ENCODE results near the gene TBX20. TPM values are rescaled to one million over a fixed set of nuclear protein-coding genes. Genes with fewer than 3 reads are reported as not detected.
"Not testable (repeated sequence)": the region's sequence is repeated elsewhere in the genome, so short reads cannot be mapped to it uniquely, and the experiment has no call there.

The TBX20 gene
- total and polyA plus RNA-seq, 5 donors from 2014 or later = 0.12 to 1.5 TPM; not detected in 3

- H3K27ac ChIP-seq (ENCODE audit: insufficient read depth, low read length, poor library complexity, severe bottlenecking); H3K36me3 Mint-ChIP-seq; H3K36me3 ChIP-seq (ENCODE audit: control insufficient read depth, insufficient read depth, low read length); DNase-seq; H3K4me3 Mint-ChIP-seq; H3K27ac Mint-ChIP-seq; H3K4me1 ChIP-seq (ENCODE audit: control insufficient read depth, insufficient read depth, low read length, poor library complexity, severe bottlenecking); H3K4me3 ChIP-seq (ENCODE audit: low read depth, low read length); ATAC-seq (ENCODE audit: low read depth in 2 of 2); H3K27me3 Mint-ChIP-seq; H3K4me1 Mint-ChIP-seq; H3K9me3 ChIP-seq (ENCODE audit: control insufficient read depth in 2 of 2, low read length in 2 of 2); H3K27me3 ChIP-seq (ENCODE audit: control insufficient read depth, insufficient read depth, low read length); H3K9me3 Mint-ChIP-seq: not testable (repeated sequence)
Measured at GRCh38 chr7:35228496-35229051, 25.3 kb downstream of the TBX20 start.

DNA sequence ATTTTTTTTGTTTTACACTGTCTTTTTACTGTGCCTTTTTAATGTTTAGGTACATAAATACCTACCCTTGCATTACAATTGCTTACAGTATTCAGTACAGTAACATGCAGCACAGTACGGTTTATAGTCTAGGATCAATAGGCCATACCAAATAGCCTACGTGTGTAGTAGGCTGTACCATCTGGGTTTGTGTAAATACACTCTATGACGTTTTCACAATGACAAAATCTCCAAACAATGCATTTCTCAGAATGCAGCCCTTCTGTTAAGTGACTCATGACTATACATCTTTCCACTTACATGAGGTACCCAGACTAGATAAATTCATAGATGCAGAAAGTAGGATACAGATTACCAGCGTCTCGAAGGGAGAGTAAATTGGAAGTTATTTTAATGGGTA, 26.5 kb downstream of the TBX20 start:
- not testable (repeated sequence) for H3K9me3 Mint-ChIP-seq; H3K27ac Mint-ChIP-seq; H3K27ac ChIP-seq (ENCODE audit: insufficient read depth, low read length, poor library complexity, severe bottlenecking); DNase-seq; H3K4me1 ChIP-seq (ENCODE audit: control insufficient read depth, insufficient read depth, low read length, poor library complexity, severe bottlenecking); H3K9me3 ChIP-seq (ENCODE audit: control insufficient read depth in 2 of 2, low read length in 2 of 2); H3K4me3 ChIP-seq (ENCODE audit: low read depth, low read length); H3K36me3 Mint-ChIP-seq; H3K36me3 ChIP-seq (ENCODE audit: control insufficient read depth, insufficient read depth, low read length); H3K4me3 Mint-ChIP-seq; ATAC-seq (ENCODE audit: low read depth in 2 of 2); H3K27me3 ChIP-seq (ENCODE audit: control insufficient read depth, insufficient read depth, low read length); H3K27me3 Mint-ChIP-seq; H3K4me1 Mint-ChIP-seq

DNA sequence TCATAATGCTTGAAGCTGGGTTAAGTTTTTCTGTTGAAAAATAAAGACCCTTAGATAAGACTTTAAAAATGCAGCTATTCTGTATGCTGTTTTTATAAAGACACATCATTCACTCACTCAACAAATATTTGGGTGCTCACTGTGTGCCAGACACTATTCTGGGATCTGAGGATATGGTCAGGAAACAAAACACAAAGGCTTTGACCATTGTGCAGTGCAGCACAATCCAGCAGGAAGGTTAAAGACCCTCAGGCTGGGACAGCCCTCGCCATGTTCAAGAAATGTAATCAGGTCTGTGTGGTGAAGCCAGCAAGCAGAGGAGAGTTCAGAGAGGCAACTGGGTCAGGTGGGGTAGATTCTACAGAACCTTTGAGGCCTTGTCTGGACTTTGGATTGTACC, 31.5 kb downstream of the TBX20 start:
- H3K4me3 Mint-ChIP-seq; H3K4me3 ChIP-seq (ENCODE audit: low read depth, low read length); H3K27me3 Mint-ChIP-seq; H3K4me1 ChIP-seq (ENCODE audit: control insufficient read depth, insufficient read depth, low read length, poor library complexity, severe bottlenecking); H3K4me1 Mint-ChIP-seq; H3K27me3 ChIP-seq (ENCODE audit: control insufficient read depth, insufficient read depth, low read length); H3K9me3 ChIP-seq (ENCODE audit: control insufficient read depth in 2 of 2, low read length in 2 of 2); H3K27ac ChIP-seq (ENCODE audit: insufficient read depth, low read length, poor library complexity, severe bottlenecking); H3K27ac Mint-ChIP-seq; DNase-seq; ATAC-seq (ENCODE audit: low read depth in 2 of 2); H3K36me3 ChIP-seq (ENCODE audit: control insufficient read depth, insufficient read depth, low read length); H3K9me3 Mint-ChIP-seq; H3K36me3 Mint-ChIP-seq: not testable (repeated sequence)

DNA sequence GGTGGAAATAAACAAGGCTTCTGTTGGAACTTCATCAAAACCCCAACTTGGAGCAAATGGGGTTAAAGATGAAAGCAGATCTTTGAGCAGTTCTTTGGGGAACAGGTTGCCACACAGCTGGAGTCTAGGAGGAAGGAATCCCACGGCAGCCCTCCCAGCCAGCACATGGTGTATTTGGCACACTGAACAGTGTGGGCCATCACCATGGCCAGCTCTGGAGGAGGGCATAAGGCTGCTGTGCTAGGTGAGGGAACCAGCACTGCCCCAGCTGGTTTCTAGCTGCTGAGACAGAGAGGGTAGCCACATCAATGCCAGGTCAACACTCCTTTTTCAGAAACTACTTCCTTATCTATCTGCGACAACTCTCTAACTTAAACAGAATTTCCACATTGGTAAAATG, 33.7 kb downstream of the TBX20 start:
- H3K4me1 ChIP-seq (ENCODE audit: control insufficient read depth, insufficient read depth, low read length, poor library complexity, severe bottlenecking); DNase-seq; H3K9me3 ChIP-seq (ENCODE audit: control insufficient read depth in 2 of 2, low read length in 2 of 2); H3K36me3 ChIP-seq (ENCODE audit: control insufficient read depth, insufficient read depth, low read length); H3K4me1 Mint-ChIP-seq; H3K27ac ChIP-seq (ENCODE audit: insufficient read depth, low read length, poor library complexity, severe bottlenecking); H3K9me3 Mint-ChIP-seq; H3K4me3 Mint-ChIP-seq; H3K27me3 ChIP-seq (ENCODE audit: control insufficient read depth, insufficient read depth, low read length); H3K4me3 ChIP-seq (ENCODE audit: low read depth, low read length); H3K27me3 Mint-ChIP-seq; H3K36me3 Mint-ChIP-seq; ATAC-seq (ENCODE audit: low read depth in 2 of 2); H3K27ac Mint-ChIP-seq: not testable (repeated sequence)

DNA sequence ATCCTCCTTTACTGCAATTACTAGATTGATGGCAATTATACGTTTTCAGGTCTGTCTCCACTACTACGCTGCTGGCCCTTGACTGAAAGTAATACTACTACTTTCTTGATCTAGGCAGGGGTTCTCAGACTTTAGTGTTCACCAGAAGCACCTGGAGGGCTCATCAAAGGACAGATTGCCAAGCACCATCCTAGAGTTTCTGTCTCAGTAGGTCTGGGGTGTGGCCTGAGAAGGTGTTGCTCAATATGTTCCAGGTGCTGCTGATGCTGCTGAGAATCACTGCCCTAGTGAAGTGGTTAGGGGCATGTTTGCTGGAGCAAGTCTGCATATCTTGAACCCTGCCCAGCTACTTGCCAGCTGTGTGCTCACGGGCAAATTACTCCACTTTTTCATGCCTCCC, 37.9 kb downstream of the TBX20 start:
- H3K36me3 ChIP-seq (ENCODE audit: control insufficient read depth, insufficient read depth, low read length); H3K27ac ChIP-seq (ENCODE audit: insufficient read depth, low read length, poor library complexity, severe bottlenecking); H3K4me1 ChIP-seq (ENCODE audit: control insufficient read depth, insufficient read depth, low read length, poor library complexity, severe bottlenecking); ATAC-seq (ENCODE audit: low read depth in 2 of 2); H3K4me1 Mint-ChIP-seq; H3K9me3 ChIP-seq (ENCODE audit: control insufficient read depth in 2 of 2, low read length in 2 of 2); H3K4me3 Mint-ChIP-seq; H3K27ac Mint-ChIP-seq; DNase-seq; H3K9me3 Mint-ChIP-seq; H3K36me3 Mint-ChIP-seq; H3K27me3 Mint-ChIP-seq; H3K4me3 ChIP-seq (ENCODE audit: low read depth, low read length); H3K27me3 ChIP-seq (ENCODE audit: control insufficient read depth, insufficient read depth, low read length): not testable (repeated sequence)

- H3K36me3 Mint-ChIP-seq; ATAC-seq (ENCODE audit: low read depth in 2 of 2): not testable (repeated sequence)
Measured at GRCh38 chr7:35215063-35215462, 38.8 kb downstream of the TBX20 start.

GRCh38 chr7:35206924-35207323, 47.0 kb downstream of the TBX20 start:
- not testable (repeated sequence) for H3K4me1 Mint-ChIP-seq; H3K4me3 ChIP-seq (ENCODE audit: low read depth, low read length); H3K4me1 ChIP-seq (ENCODE audit: control insufficient read depth, insufficient read depth, low read length, poor library complexity, severe bottlenecking); DNase-seq; H3K27me3 ChIP-seq (ENCODE audit: control insufficient read depth, insufficient read depth, low read length); H3K4me3 Mint-ChIP-seq; H3K27ac Mint-ChIP-seq; H3K36me3 Mint-ChIP-seq; H3K27me3 Mint-ChIP-seq; H3K9me3 ChIP-seq (ENCODE audit: control insufficient read depth in 2 of 2, low read length in 2 of 2); H3K9me3 Mint-ChIP-seq; ATAC-seq (ENCODE audit: low read depth in 2 of 2); H3K27ac ChIP-seq (ENCODE audit: insufficient read depth, low read length, poor library complexity, severe bottlenecking); H3K36me3 ChIP-seq (ENCODE audit: control insufficient read depth, insufficient read depth, low read length)

More at GRCh38 chr7:35215063-35215462, 38.8 kb downstream of the TBX20 start:
- not testable (repeated sequence) for H3K27ac Mint-ChIP-seq; H3K9me3 Mint-ChIP-seq; H3K9me3 ChIP-seq (ENCODE audit: control insufficient read depth in 2 of 2, low read length in 2 of 2); H3K27ac ChIP-seq (ENCODE audit: insufficient read depth, low read length, poor library complexity, severe bottlenecking); H3K27me3 Mint-ChIP-seq; H3K27me3 ChIP-seq (ENCODE audit: control insufficient read depth, insufficient read depth, low read length); H3K4me1 ChIP-seq (ENCODE audit: control insufficient read depth, insufficient read depth, low read length, poor library complexity, severe bottlenecking); H3K4me1 Mint-ChIP-seq; DNase-seq; H3K4me3 Mint-ChIP-seq; H3K36me3 ChIP-seq (ENCODE audit: control insufficient read depth, insufficient read depth, low read length); H3K4me3 ChIP-seq (ENCODE audit: low read depth, low read length)

GRCh38 chr7:35204850-35205249, 49.0 kb downstream of the TBX20 start:
- not testable (repeated sequence) for H3K27me3 ChIP-seq (ENCODE audit: control insufficient read depth, insufficient read depth, low read length); H3K27ac Mint-ChIP-seq; ATAC-seq (ENCODE audit: low read depth in 2 of 2); DNase-seq; H3K4me1 Mint-ChIP-seq; H3K4me3 Mint-ChIP-seq; H3K36me3 Mint-ChIP-seq; H3K4me1 ChIP-seq (ENCODE audit: control insufficient read depth, insufficient read depth, low read length, poor library complexity, severe bottlenecking); H3K9me3 ChIP-seq (ENCODE audit: control insufficient read depth in 2 of 2, low read length in 2 of 2); H3K36me3 ChIP-seq (ENCODE audit: control insufficient read depth, insufficient read depth, low read length); H3K27ac ChIP-seq (ENCODE audit: insufficient read depth, low read length, poor library complexity, severe bottlenecking); H3K27me3 Mint-ChIP-seq; H3K9me3 Mint-ChIP-seq; H3K4me3 ChIP-seq (ENCODE audit: low read depth, low read length)

Measured in CD4-positive, CD25-positive, alpha-beta regulatory T cell (primary cell).